ENCODE measurements around the gene ATP5F1C.

Gene ATP5F1C

GRCh38 chr10:7813481-7813880 is 25.5 kb downstream of the ATP5F1C start:
- Histone ChIP-seq H3K27ac (ENCODE audit: poor library complexity, severe bottlenecking) (no peak overlapping the region), H3K4me1 (ENCODE audit: insufficient read depth, poor library complexity, severe bottlenecking) (no peaks in the 10 kb centered on the region), H3K4me3 (ENCODE audit: severe bottlenecking) (no peak overlapping the region), H3K9me3 (ENCODE audit: severe bottlenecking) (no peaks in the 10 kb centered on the region), H3K27me3 (ENCODE audit: insufficient read depth, poor library complexity, severe bottlenecking) (no peaks in the 10 kb centered on the region), H3K36me3 (ENCODE audit: low read depth) (no peaks in the 10 kb centered on the region)
- ATAC-seq (ENCODE audit: low read depth) (no peak), DNase-seq (ENCODE audit: low spot score) (no peak)
- TF ChIP-seq CTCF (IDR thresholded peaks at IDR 0.05; ENCODE audit: poor library complexity, severe bottlenecking) = no peak

- ATAC-seq (ENCODE audit: low read depth) = no peak
- H3K27ac ChIP-seq (ENCODE audit: poor library complexity, severe bottlenecking) = no peak overlapping the region
- H3K27me3 ChIP-seq (ENCODE audit: insufficient read depth, poor library complexity, severe bottlenecking) = no peaks in the 10 kb centered on the region
- H3K9me3 ChIP-seq (ENCODE audit: severe bottlenecking) = no peaks in the 10 kb centered on the region
- TF ChIP-seq CTCF (IDR thresholded peaks at IDR 0.05; ENCODE audit: poor library complexity, severe bottlenecking) = no peak
- peaks cover 9% of the 10 kb centered on the region for H3K36me3 ChIP-seq (ENCODE audit: low read depth)
- peak overlapping the region; percentile 80 for H3K4me3 ChIP-seq (ENCODE audit: severe bottlenecking)
- no peak for DNase-seq (ENCODE audit: low spot score)
- peaks cover 6% of the 10 kb centered on the region for H3K4me1 ChIP-seq (ENCODE audit: insufficient read depth, poor library complexity, severe bottlenecking)
These were observed 29.6 kb downstream of the ATP5F1C start for GRCh38 chr10:7817576-7817975.

- no peak for DNase-seq (ENCODE audit: low spot score)
- Histone ChIP-seq H3K9me3 (ENCODE audit: severe bottlenecking) (no peaks in the 10 kb centered on the region), H3K27me3 (ENCODE audit: insufficient read depth, poor library complexity, severe bottlenecking) (no peaks in the 10 kb centered on the region), H3K27ac (ENCODE audit: poor library complexity, severe bottlenecking) (no peak overlapping the region), H3K4me3 (ENCODE audit: severe bottlenecking) (peak overlapping the region; percentile 80), H3K4me1 (ENCODE audit: insufficient read depth, poor library complexity, severe bottlenecking) (peaks cover 6% of the 10 kb centered on the region), H3K36me3 (ENCODE audit: low read depth) (peaks cover 9% of the 10 kb centered on the region)
- ATAC-seq (ENCODE audit: low read depth) = peak; percentile 13; the same call in 2 of the 3 replicates
- no peak for TF ChIP-seq CTCF (IDR thresholded peaks at IDR 0.05; ENCODE audit: poor library complexity, severe bottlenecking)
These were observed 30.0 kb downstream of the ATP5F1C start for GRCh38 chr10:7817984-7818294.

- no peak for TF ChIP-seq CTCF (IDR thresholded peaks at IDR 0.05; ENCODE audit: poor library complexity, severe bottlenecking)
- Histone ChIP-seq H3K9me3 (ENCODE audit: severe bottlenecking) (no peaks in the 10 kb centered on the region), H3K27ac (ENCODE audit: poor library complexity, severe bottlenecking) (no peak within 1 kb of the TSS), H3K36me3 (ENCODE audit: low read depth) (peaks cover 9% of the 10 kb centered on the region), H3K27me3 (ENCODE audit: insufficient read depth, poor library complexity, severe bottlenecking) (no peaks in the 10 kb centered on the region), H3K4me3 (ENCODE audit: severe bottlenecking) (peak within 1 kb of the TSS; percentile 80), H3K4me1 (ENCODE audit: insufficient read depth, poor library complexity, severe bottlenecking) (peaks cover 6% of the 10 kb centered on the region)
- ATAC-seq (ENCODE audit: low read depth) (peak; percentile 85), DNase-seq (ENCODE audit: low spot score) (peak; percentile 88)
These were observed 30.5 kb downstream of the ATP5F1C start, which contains the start of gene TAF3 for GRCh38 chr10:7818295-7819120. Gene TAF3, plus strand, starts transcription at chr10:7818505. Its CDS starts 205 bp downstream, at chr10:7818710.

GRCh38 chr10:7819121-7819460 is 31.1 kb downstream of the ATP5F1C start:
- peaks cover 6% of the 10 kb centered on the region for H3K4me1 ChIP-seq (ENCODE audit: insufficient read depth, poor library complexity, severe bottlenecking)
- no peaks in the 10 kb centered on the region for H3K27me3 ChIP-seq (ENCODE audit: insufficient read depth, poor library complexity, severe bottlenecking)
- DNase-seq (ENCODE audit: low spot score) (no peak), ATAC-seq (ENCODE audit: low read depth) (peak; percentile 60)
- H3K27ac ChIP-seq (ENCODE audit: poor library complexity, severe bottlenecking) = no peak overlapping the region
- peaks cover 10% of the 10 kb centered on the region for H3K36me3 ChIP-seq (ENCODE audit: low read depth)
- peak overlapping the region; percentile 80 for H3K4me3 ChIP-seq (ENCODE audit: severe bottlenecking)
- no peaks in the 10 kb centered on the region for H3K9me3 ChIP-seq (ENCODE audit: severe bottlenecking)
- TF ChIP-seq CTCF (IDR thresholded peaks at IDR 0.05; ENCODE audit: poor library complexity, severe bottlenecking) = peak; percentile 42

All from RWPE2 (cell line).